HCT116 (cell line): Measurements from ENCODE around the gene TAT. TPM values are rescaled to one million over a fixed set of nuclear protein-coding genes. Genes with fewer than 3 reads are reported as not detected.

Experiments
- ATAC-seq: fragments of 200-7000 bp; cut with Tn5 transposase; 2 replicates; pipeline ENCODE4 v1.9.1; 2020; ENCODE audit warnings: mild to moderate bottlenecking, moderate library complexity
- BruUV-seq: library from RNA; stranded (reverse); fragments of 400-500 nt; replicated peaks from 2 replicates; lab custom pipeline; 2021; lab: Mats Ljungman, UMichigan
- CTCF ChIA-PET: fragments of 300-600 bp; sonication (Branson Sonifier 250); formaldehyde crosslinking; loops from one replicate; lab custom pipeline; 2021; ENCODE audit warnings: antibody characterized with exemption; lab: Charles Lee
- POLR2A ChIA-PET: fragments of 300-600, 350-600 bp; sonication (Branson Sonifier 250); formaldehyde crosslinking; loops from one replicate; lab custom pipeline; 2021; ENCODE audit warnings: antibody characterized with exemption; lab: Charles Lee
- RAD21 ChIA-PET, 2 experiments: fragments of 300-600 bp; sonication (Branson Sonifier 250); formaldehyde crosslinking; loops; one replicate each; lab custom pipeline; 2023; ENCODE audit warnings: low total read pairs in 2 of 2; ENCODE audit not compliant: uncharacterized antibody in 2 of 2, unreplicated experiment in 2 of 2, low non-redundant PET in 1 of 2; lab: Charles Lee
- DNase-seq: peaks from one replicate; pipeline ENCODE4 v3.0.0-alpha.2; 2010; ENCODE audit warnings: low read depth, low spot score
- H2AFZ ChIP-seq: fragments of 200-600 bp; shearing (Covaris generic), sonication (generic); 2 replicates; pipeline ENCODE4 v1.6.1; 2017; ENCODE audit warnings: low read depth, mixed run types, mixed read lengths, antibody characterized with exemption, low read length; ENCODE audit not compliant: poor library complexity, severe bottlenecking
- H3K27ac ChIP-seq: 2 replicates; pipeline ENCODE4 v1.5.1; 2012; ENCODE audit warnings: low read depth, low read length
- H3K27me3 ChIP-seq: fragments of 200-600 bp; sonication (generic); 2 replicates; pipeline ENCODE4 v1.6.1; 2016; ENCODE audit warnings: mixed run types, low read length, mixed read lengths; ENCODE audit not compliant: insufficient read depth
- H3K36me3 ChIP-seq, 2 experiments: fragments of 200-500 bp in 1 of 2; fragments of 200-600 bp in 1 of 2; sonication (Bioruptor generic) in 1 of 2; sonication (generic) in 1 of 2; 2 replicates each; pipeline versions ENCODE4 v1.5.1 to v1.6.1; 2014 to 2016; ENCODE audit warnings: low read length in 2 of 2, inconsistent platforms in 1 of 2, mixed read lengths in 1 of 2, mixed run types in 1 of 2; ENCODE audit not compliant: insufficient read depth in 2 of 2, control insufficient read depth in 1 of 2
- H3K4me1 ChIP-seq, 2 experiments: fragments of 200-600 bp in 1 of 2; sonication (generic) in 1 of 2; 2 replicates each; pipeline versions ENCODE4 v1.5.1 to v1.6.1; 2012 to 2017; ENCODE audit warnings: low read length in 2 of 2, inconsistent platforms in 1 of 2, mild to moderate bottlenecking in 1 of 2, mixed read lengths in 1 of 2, mixed run types in 1 of 2, moderate library complexity in 1 of 2; ENCODE audit not compliant: insufficient read depth in 2 of 2, control insufficient read depth in 1 of 2
- H3K4me2 ChIP-seq: fragments of 200-600 bp; sonication (generic); 2 replicates; pipeline ENCODE4 v1.6.1; 2017; ENCODE audit warnings: mixed run types, low read length, mixed read lengths
- H3K4me3 ChIP-seq, 2 experiments: fragments of 200-600 bp in 1 of 2; sonication (generic) in 1 of 2; replicated peaks in 1 of 2; 2 replicates each; pipeline ENCODE4 v1.5.1; 2011 to 2016; ENCODE audit warnings: low read length in 2 of 2, control low read depth in 1 of 2, low read depth in 1 of 2, mild to moderate bottlenecking in 1 of 2, mixed read lengths in 1 of 2, mixed run types in 1 of 2
- H3K79me2 ChIP-seq: fragments of 200-600 bp; sonication (generic); 2 replicates; pipeline ENCODE4 v1.6.1; 2017; ENCODE audit warnings: mild to moderate bottlenecking, mixed run types, low read length, moderate library complexity, mixed read lengths; ENCODE audit not compliant: insufficient read depth
- H3K9ac ChIP-seq: fragments of 200-600 bp; sonication (generic); 2 replicates; pipeline ENCODE4 v1.6.1; 2016; ENCODE audit warnings: low read length, mixed read lengths
- H3K9me2 ChIP-seq: fragments of 200-600 bp; sonication (generic), shearing (Covaris generic); 2 replicates; pipeline ENCODE4 v1.6.1; 2017; ENCODE audit warnings: mixed run types, mild to moderate bottlenecking, moderate library complexity; ENCODE audit not compliant: insufficient read depth
- H3K9me3 ChIP-seq, 2 experiments: fragments of 200-500 bp in 1 of 2; fragments of 200-600 bp in 1 of 2; sonication (Bioruptor generic) in 1 of 2; sonication (generic) in 1 of 2; 2 replicates each; pipeline ENCODE4 v1.6.1; 2014 to 2017; ENCODE audit warnings: low read length in 2 of 2, mixed read lengths in 2 of 2, inconsistent platforms in 1 of 2, low read depth in 1 of 2, mild to moderate bottlenecking in 1 of 2, mixed run types in 1 of 2, moderate library complexity in 1 of 2; ENCODE audit not compliant: control insufficient read depth in 1 of 2, insufficient read depth in 1 of 2
- H4K20me1 ChIP-seq: fragments of 200-600 bp; sonication (generic), shearing (Covaris generic); 2 replicates; pipeline ENCODE4 v1.6.1; 2017; ENCODE audit warnings: mixed run types, mild to moderate bottlenecking, moderate library complexity; ENCODE audit not compliant: insufficient read depth
- ATF3 ChIP-seq: IDR thresholded peaks from 2 replicates; pipeline ENCODE4 v1.6.1; 2012
- CEBPB ChIP-seq: IDR thresholded peaks from 2 replicates; pipeline ENCODE4 v1.6.1; 2012; ENCODE audit warnings: low read depth
- CTCF ChIP-seq, 3 experiments: fragments of 200-600 bp in 1 of 3; sonication (generic) in 1 of 3; IDR thresholded peaks in 2 of 3; conservative IDR thresholded peaks in 1 of 3; 2 replicates each; pipeline ENCODE4 v1.5.1; 2012 to 2017; ENCODE audit warnings: low read depth in 2 of 3, low read length in 2 of 3, antibody characterized with exemption in 1 of 3, borderline replicate concordance in 1 of 3, control low read depth in 1 of 3, mild to moderate bottlenecking in 1 of 3, mixed read lengths in 1 of 3, mixed run types in 1 of 3, moderate library complexity in 1 of 3; ENCODE audit not compliant: insufficient read depth in 1 of 3
- EGR1 ChIP-seq: IDR thresholded peaks from 2 replicates; pipeline ENCODE4 v1.6.1; 2012; ENCODE audit warnings: low read depth
- EZH2 ChIP-seq: fragments of 200-600 bp; sonication (generic); IDR thresholded peaks from 2 replicates; pipeline ENCODE4 v1.6.1; 2017; ENCODE audit warnings: antibody characterized with exemption, mixed run types
- FOSL1 ChIP-seq: IDR thresholded peaks from 2 replicates; pipeline ENCODE4 v1.6.1; 2012; ENCODE audit warnings: low read depth
- JUND ChIP-seq: IDR thresholded peaks from 2 replicates; pipeline ENCODE4 v1.6.1; 2012
- MAX ChIP-seq: IDR thresholded peaks from 2 replicates; pipeline ENCODE4 v1.6.1; 2012
- POLR2A ChIP-seq: IDR thresholded peaks from 2 replicates; pipeline ENCODE4 v1.7.0; 2011; ENCODE audit warnings: borderline replicate concordance; ENCODE audit not compliant: insufficient read depth, insufficient read length; ENCODE audit errors: extremely low read depth
- POLR2AphosphoS5 ChIP-seq: IDR thresholded peaks from 2 replicates; pipeline ENCODE4 v1.6.1; 2011; ENCODE audit warnings: mild to moderate bottlenecking, low read depth, low read length, moderate library complexity
- SP1 ChIP-seq: IDR thresholded peaks from 2 replicates; pipeline ENCODE4 v1.6.1; 2012; ENCODE audit warnings: low read depth
- TCF7L2 ChIP-seq: IDR thresholded peaks from 2 replicates; pipeline ENCODE4 v1.7.0; 2011; ENCODE audit warnings: borderline replicate concordance, inconsistent platforms; ENCODE audit not compliant: insufficient read depth, insufficient read length; ENCODE audit errors: extremely low read depth
- ZFX ChIP-seq: fragments of 450-650 bp; IDR thresholded peaks from 2 replicates; pipeline ENCODE4 v1.6.1; 2017
- intact Hi-C: fragments of 100-400 bp; cut with micrococcal nuclease; formaldehyde crosslinking; loops from 2 replicates; pipeline ENCODE4 v1.10.0; 2022
- total RNA-seq: library from RNA; stranded (reverse); gene quantifications from one replicate; pipeline ENCODE4 v1.2.1, GENCODE V29; 2021; ENCODE audit not compliant: unreplicated experiment

Gene TAT
- total RNA-seq, 1 experiment from 2014 or later, result 0.91 TPM

DNA sequence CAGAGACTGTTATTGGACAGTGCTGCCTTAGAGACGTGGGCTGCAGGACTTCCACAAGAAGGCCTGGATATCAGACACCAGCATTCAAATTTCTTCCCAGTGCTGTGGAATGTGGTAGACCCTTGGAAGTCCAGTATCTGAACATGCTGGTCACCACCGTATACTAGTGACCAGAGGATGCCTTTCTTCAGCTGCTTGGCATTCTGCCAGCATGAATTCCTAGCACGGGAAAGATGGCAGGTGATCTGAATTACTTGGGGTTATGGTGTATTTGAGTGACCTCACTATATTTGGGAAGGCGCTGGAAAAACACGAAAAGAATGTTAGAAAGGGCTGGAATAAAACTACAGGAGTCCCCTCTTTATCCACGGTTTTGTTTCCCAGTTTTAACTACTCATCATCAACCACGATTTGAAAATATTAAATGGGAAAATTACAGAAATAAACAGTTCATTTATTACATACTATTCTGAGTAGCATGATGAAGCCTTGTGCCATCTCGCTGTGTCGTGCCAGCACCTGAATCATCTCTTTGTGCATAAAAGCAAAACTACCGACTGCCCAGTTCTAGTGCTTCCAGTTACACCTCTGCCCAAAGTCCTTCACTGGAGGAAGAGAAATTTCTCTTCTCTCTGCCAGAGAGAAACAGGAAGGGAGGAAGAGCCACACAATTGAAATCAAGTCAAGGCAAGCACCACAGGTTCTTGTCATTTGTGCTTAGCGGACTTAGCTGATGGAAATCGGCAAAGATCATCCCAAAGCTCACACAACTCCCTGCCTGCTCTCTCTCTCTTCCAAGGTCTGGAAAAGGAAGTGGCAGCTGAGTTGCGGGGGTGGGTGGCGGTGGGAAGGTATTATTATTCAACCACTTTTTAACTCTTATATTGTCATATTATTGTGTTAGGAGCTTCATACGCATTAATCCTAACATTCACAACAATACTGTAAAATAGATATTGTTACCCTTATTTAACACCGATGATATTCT is 52.0 kb downstream of the TAT start:
- CTCF ChIA-PET, result interaction anchor here (1.8 kb wide), 1 partner anchor 11 kb away, joined by 4 read pairs; no protein-coding TSS in a partner anchor
- ATAC-seq, result no peak
- POLR2A ChIA-PET, result no interaction called here
- Histone ChIP-seq H3K79me2 (no peaks in the 10 kb centered on the region), H3K4me2 (no peak overlapping the region), H3K27me3 (no peaks in the 10 kb centered on the region), H3K4me1 (peaks cover 0 to 19% of the 10 kb centered on the region in 2 experiments; a peak in 2 of 4 replicates), H3K9me2 (no peaks in the 10 kb centered on the region), H3K4me3 (no peak overlapping the region), H3K27ac (no peak overlapping the region), H2AFZ (no peak overlapping the region), H3K9me3 (no peaks in the 10 kb centered on the region), H4K20me1 (no peaks in the 10 kb centered on the region), H3K36me3 (no peaks in the 10 kb centered on the region), H3K9ac (no peak overlapping the region)
- intact Hi-C loops, result no loop called here
- no peak for DNase-seq
- BruUV-seq, result no TSS peak
- RAD21 ChIA-PET, result no interaction called here
- no peak for TF ChIP-seq SP1
- no peak for TF ChIP-seq TCF7L2
- no peak for TF ChIP-seq ATF3
- no peak for TF ChIP-seq POLR2A
- no peak for TF ChIP-seq EGR1
- no peak for TF ChIP-seq FOSL1
- no peak for TF ChIP-seq EZH2
- no peak for TF ChIP-seq POLR2AphosphoS5
- no peak for TF ChIP-seq ZFX
- no peak for TF ChIP-seq JUND
- TF ChIP-seq MAX, result no peak
- no peak for TF ChIP-seq CEBPB
- TF ChIP-seq CTCF (IDR thresholded peaks at IDR 0.05 in 2 of 3, conservative IDR thresholded peaks at IDR 0.05 in 1 of 3; ENCODE audit: borderline replicate concordance in 1 of 3, insufficient read depth in 1 of 3, low read depth in 2 of 3, low read length in 2 of 3), result no peak
